ENCODE data around the gene MAK. TPM values are rescaled to one million over a fixed set of nuclear protein-coding genes. Genes with fewer than 3 reads are reported as not detected.

MAK gene
- total RNA-seq, 2 experiments from 2014 or later = 0.10 TPM; not detected in 1

GRCh38 chr6:10877871-10878270 lies 39.5 kb upstream of the MAK start:
- TF ChIP-seq CTCF (conservative IDR thresholded peaks at IDR 0.05; ENCODE audit: low read length) = no peak
- no peak for TF ChIP-seq EZH2phosphoT487 (IDR thresholded peaks at IDR 0.05; ENCODE audit: borderline replicate concordance, low read depth, low read length)
- H3K9me3 ChIP-seq (ENCODE audit: low read length) = no peaks in the 10 kb centered on the region
- no peak overlapping the region for H3K4me2 ChIP-seq (ENCODE audit: low read length)
- H3K4me1 ChIP-seq (ENCODE audit: insufficient read depth, low read length, poor library complexity, severe bottlenecking) = no peaks in the 10 kb centered on the region
- no peak for DNase-seq (ENCODE audit: low spot score)
- no peaks in the 10 kb centered on the region for H3K36me3 ChIP-seq (ENCODE audit: insufficient read depth, low read length)
- H3K27ac ChIP-seq (ENCODE audit: low read depth, low read length, poor library complexity, severe bottlenecking) = no peak overlapping the region
- POLR2A ChIA-PET = interaction anchor here (0.5 kb wide), 1 partner anchor 442 kb away, joined by 4 read pairs; no protein-coding TSS in a partner anchor
- intact Hi-C loops (cut with micrococcal nuclease; ENCODE audit: unreplicated experiment) = no loop called here
- CTCF ChIA-PET (ENCODE audit: unreplicated experiment) = no interaction called here
- H3K9me2 ChIP-seq (ENCODE audit: insufficient read depth, low read length) = no peaks in the 10 kb centered on the region
- H3K4me3 ChIP-seq (ENCODE audit: low read depth, low read length, poor library complexity, severe bottlenecking) = no peak overlapping the region
- no TSS peak for BruUV-seq (replicated peaks)
- H3K79me2 ChIP-seq (ENCODE audit: insufficient read depth, low read depth, low read length) = no peaks in the 10 kb centered on the region
- H4K20me1 ChIP-seq (ENCODE audit: insufficient read depth, low read length) = no peaks in the 10 kb centered on the region
- no peak overlapping the region for H2AFZ ChIP-seq (ENCODE audit: low read length)

- TF ChIP-seq CTCF (conservative IDR thresholded peaks at IDR 0.05; ENCODE audit: low read length) (no peak), EZH2phosphoT487 (IDR thresholded peaks at IDR 0.05; ENCODE audit: borderline replicate concordance, low read depth, low read length) (no peak)
- Histone ChIP-seq H3K4me3 (ENCODE audit: low read depth, low read length, poor library complexity, severe bottlenecking) (no peak overlapping the region), H3K27ac (ENCODE audit: low read depth, low read length, poor library complexity, severe bottlenecking) (no peak overlapping the region), H3K9me2 (ENCODE audit: insufficient read depth, low read length) (no peaks in the 10 kb centered on the region), H3K4me1 (ENCODE audit: insufficient read depth, low read length, poor library complexity, severe bottlenecking) (no peaks in the 10 kb centered on the region), H3K9me3 (ENCODE audit: low read length) (no peaks in the 10 kb centered on the region), H2AFZ (ENCODE audit: low read length) (no peak overlapping the region), H3K4me2 (ENCODE audit: low read length) (no peak overlapping the region), H3K79me2 (ENCODE audit: insufficient read depth, low read depth, low read length) (no peaks in the 10 kb centered on the region), H4K20me1 (ENCODE audit: insufficient read depth, low read length) (no peaks in the 10 kb centered on the region), H3K36me3 (ENCODE audit: insufficient read depth, low read length) (no peaks in the 10 kb centered on the region)
- no TSS peak for BruUV-seq (replicated peaks)
- CTCF ChIA-PET (ENCODE audit: unreplicated experiment) = no interaction called here
- intact Hi-C loops (cut with micrococcal nuclease; ENCODE audit: unreplicated experiment) = no loop called here
- DNase-seq (ENCODE audit: low spot score) = no peak
- POLR2A ChIA-PET = no interaction called here
Observed at GRCh38 chr6:10877012-10877411, 38.7 kb upstream of the MAK start.

GRCh38 chr6:10875026-10875425 lies 36.7 kb upstream of the MAK start:
- Histone ChIP-seq H3K4me3 (ENCODE audit: low read depth, low read length, poor library complexity, severe bottlenecking) (no peak overlapping the region), H4K20me1 (ENCODE audit: insufficient read depth, low read length) (no peaks in the 10 kb centered on the region), H3K27ac (ENCODE audit: low read depth, low read length, poor library complexity, severe bottlenecking) (no peak overlapping the region), H3K4me2 (ENCODE audit: low read length) (no peak overlapping the region), H3K9me3 (ENCODE audit: low read length) (no peaks in the 10 kb centered on the region), H3K9me2 (ENCODE audit: insufficient read depth, low read length) (no peaks in the 10 kb centered on the region), H3K4me1 (ENCODE audit: insufficient read depth, low read length, poor library complexity, severe bottlenecking) (no peaks in the 10 kb centered on the region), H2AFZ (ENCODE audit: low read length) (no peak overlapping the region), H3K36me3 (ENCODE audit: insufficient read depth, low read length) (no peaks in the 10 kb centered on the region), H3K79me2 (ENCODE audit: insufficient read depth, low read depth, low read length) (no peaks in the 10 kb centered on the region)
- intact Hi-C loops (cut with micrococcal nuclease; ENCODE audit: unreplicated experiment) = no loop called here
- ChIA-PET POLR2A (interaction anchor here (0.5 to 1.9 kb wide), 4 partner anchors 10 to 353 kb away, joined by 3 to 5 read pairs (median 4); no protein-coding TSS in a partner anchor), CTCF (ENCODE audit: unreplicated experiment) (no interaction called here)
- no TSS peak for BruUV-seq (replicated peaks)
- TF ChIP-seq CTCF (conservative IDR thresholded peaks at IDR 0.05; ENCODE audit: low read length) (no peak), EZH2phosphoT487 (IDR thresholded peaks at IDR 0.05; ENCODE audit: borderline replicate concordance, low read depth, low read length) (no peak)
- DNase-seq (ENCODE audit: low spot score) = no peak

Measured in OCI-LY7 (cell line).